Measurements from ENCODE around the gene GPHA2. TPM values are rescaled to one million over a fixed set of nuclear protein-coding genes. Genes with fewer than 3 reads are reported as not detected.
A peak's percentile ranks its signal among the peaks of the same experiment; 100 is the strongest.
"Not testable (repeated sequence)": the region's sequence is repeated elsewhere in the genome, so short reads cannot be mapped to it uniquely, and the experiment has no call there.

Gene GPHA2, protein sequence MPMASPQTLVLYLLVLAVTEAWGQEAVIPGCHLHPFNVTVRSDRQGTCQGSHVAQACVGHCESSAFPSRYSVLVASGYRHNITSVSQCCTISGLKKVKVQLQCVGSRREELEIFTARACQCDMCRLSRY
- not detected in 2 replicates for total RNA-seq

- Histone ChIP-seq H3K79me2 (ENCODE audit: insufficient read depth, low read length) (no peaks in the 10 kb centered on the region), H4K20me1 (ENCODE audit: insufficient read depth, low read length) (no peaks in the 10 kb centered on the region), H3K27me3 (ENCODE audit: insufficient read depth, low read length) (no peaks in the 10 kb centered on the region), H3K4me1 (ENCODE audit: insufficient read depth, low read length) (no peaks in the 10 kb centered on the region), H3K9me3 (ENCODE audit: low read depth, low read length) (no peaks in the 10 kb centered on the region), H2AFZ (ENCODE audit: low read length) (no peak within 1 kb of the TSS), H3K36me3 (ENCODE audit: insufficient read depth, low read length) (peaks cover 33% of the 10 kb centered on the region), H3K27ac (ENCODE audit: low read depth, low read length) (no peak within 1 kb of the TSS), H3K4me2 (ENCODE audit: insufficient read depth, low read length) (no peak within 1 kb of the TSS), H3K4me3 (ENCODE audit: insufficient read depth, low read length) (no peak within 1 kb of the TSS)
- peak; percentile 52 for DNase-seq (ENCODE audit: insufficient read length, low spot score, missing footprints)
- TF ChIP-seq, protein P1, sequence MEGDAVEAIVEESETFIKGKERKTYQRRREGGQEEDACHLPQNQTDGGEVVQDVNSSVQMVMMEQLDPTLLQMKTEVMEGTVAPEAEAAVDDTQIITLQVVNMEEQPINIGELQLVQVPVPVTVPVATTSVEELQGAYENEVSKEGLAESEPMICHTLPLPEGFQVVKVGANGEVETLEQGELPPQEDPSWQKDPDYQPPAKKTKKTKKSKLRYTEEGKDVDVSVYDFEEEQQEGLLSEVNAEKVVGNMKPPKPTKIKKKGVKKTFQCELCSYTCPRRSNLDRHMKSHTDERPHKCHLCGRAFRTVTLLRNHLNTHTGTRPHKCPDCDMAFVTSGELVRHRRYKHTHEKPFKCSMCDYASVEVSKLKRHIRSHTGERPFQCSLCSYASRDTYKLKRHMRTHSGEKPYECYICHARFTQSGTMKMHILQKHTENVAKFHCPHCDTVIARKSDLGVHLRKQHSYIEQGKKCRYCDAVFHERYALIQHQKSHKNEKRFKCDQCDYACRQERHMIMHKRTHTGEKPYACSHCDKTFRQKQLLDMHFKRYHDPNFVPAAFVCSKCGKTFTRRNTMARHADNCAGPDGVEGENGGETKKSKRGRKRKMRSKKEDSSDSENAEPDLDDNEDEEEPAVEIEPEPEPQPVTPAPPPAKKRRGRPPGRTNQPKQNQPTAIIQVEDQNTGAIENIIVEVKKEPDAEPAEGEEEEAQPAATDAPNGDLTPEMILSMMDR (IDR thresholded peaks at IDR 0.05; ENCODE audit: extremely low read depth, low read depth, low read length) = no peak
These were observed at the start of gene GPHA2 for GRCh38 chr11:64935359-64936081. GPHA2 (minus strand) TSS chr11:64935893; CDS start chr11:64935460, 433 bp downstream.

DNA sequence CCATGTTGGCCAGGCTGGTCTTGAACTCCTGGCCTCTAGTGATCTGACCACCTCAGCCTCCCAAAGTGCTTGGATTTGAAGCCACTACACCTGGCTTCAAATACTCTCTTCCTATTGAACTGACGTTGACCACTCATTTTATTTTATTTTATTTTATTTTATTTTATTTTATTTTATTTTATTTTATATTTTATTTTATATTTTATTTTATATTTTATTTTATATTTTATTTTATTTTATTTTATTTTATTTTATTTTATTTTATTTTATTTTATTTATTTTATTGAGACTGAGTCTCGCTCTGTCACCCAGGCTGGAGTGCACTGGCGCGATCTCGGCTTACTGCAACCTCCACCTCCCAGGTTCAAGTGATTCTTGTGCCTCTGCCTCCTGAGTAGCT is 47.6 kb upstream of the GPHA2 start:
- H3K4me1 ChIP-seq (ENCODE audit: insufficient read depth, low read length); H3K4me3 ChIP-seq (ENCODE audit: insufficient read depth, low read length); H3K4me2 ChIP-seq (ENCODE audit: insufficient read depth, low read length); H3K27ac ChIP-seq (ENCODE audit: low read depth, low read length); H4K20me1 ChIP-seq (ENCODE audit: insufficient read depth, low read length); H2AFZ ChIP-seq (ENCODE audit: low read length); DNase-seq (ENCODE audit: insufficient read length, low spot score, missing footprints); H3K79me2 ChIP-seq (ENCODE audit: insufficient read depth, low read length); H3K36me3 ChIP-seq (ENCODE audit: insufficient read depth, low read length); H3K9me3 ChIP-seq (ENCODE audit: low read depth, low read length); H3K27me3 ChIP-seq (ENCODE audit: insufficient read depth, low read length): not testable (repeated sequence)

- Histone ChIP-seq H2AFZ (ENCODE audit: low read length) (no peak overlapping the region), H3K4me3 (ENCODE audit: insufficient read depth, low read length) (no peak overlapping the region), H3K4me2 (ENCODE audit: insufficient read depth, low read length) (no peak overlapping the region), H3K27me3 (ENCODE audit: insufficient read depth, low read length) (peaks cover 2% of the 10 kb centered on the region), H3K4me1 (ENCODE audit: insufficient read depth, low read length) (peaks cover 4% of the 10 kb centered on the region), H3K36me3 (ENCODE audit: insufficient read depth, low read length) (no peaks in the 10 kb centered on the region), H4K20me1 (ENCODE audit: insufficient read depth, low read length) (no peaks in the 10 kb centered on the region), H3K79me2 (ENCODE audit: insufficient read depth, low read length) (no peaks in the 10 kb centered on the region), H3K9me3 (ENCODE audit: low read depth, low read length) (no peaks in the 10 kb centered on the region), H3K27ac (ENCODE audit: low read depth, low read length) (no peak overlapping the region)
- TF ChIP-seq, protein P1 (IDR thresholded peaks at IDR 0.05; ENCODE audit: extremely low read depth, low read depth, low read length) = no peak
- DNase-seq (ENCODE audit: insufficient read length, low spot score, missing footprints) = no peak
These were observed 41.0 kb upstream of the GPHA2 start for GRCh38 chr11:64976651-64977050.

DNA sequence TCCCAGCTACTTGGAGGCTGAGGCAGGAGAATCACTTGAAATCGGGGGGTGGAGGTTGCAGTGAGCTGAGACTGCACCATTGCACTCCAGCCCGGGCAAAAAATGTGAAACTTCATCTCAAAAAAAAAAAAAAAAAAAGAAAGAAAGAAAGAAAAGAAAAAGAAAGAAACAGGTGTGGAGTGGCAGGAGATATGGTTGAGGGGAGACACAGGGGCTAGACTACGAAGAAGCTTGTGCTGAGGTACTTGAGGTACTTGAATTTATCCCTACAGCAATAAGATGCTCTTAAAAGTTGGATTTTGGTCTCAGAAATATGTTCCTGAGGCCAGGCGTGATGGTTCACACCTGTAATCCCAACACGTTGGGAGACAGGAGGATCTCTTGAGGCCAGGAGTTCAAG is 38.4 kb upstream of the GPHA2 start:
- no peak overlapping the region for H2AFZ ChIP-seq (ENCODE audit: low read length)
- no peak for DNase-seq (ENCODE audit: insufficient read length, low spot score, missing footprints)

More for the DNA sequence above, 38.4 kb upstream of the GPHA2 start:
- Histone ChIP-seq H3K9me3 (ENCODE audit: low read depth, low read length) (no peaks in the 10 kb centered on the region), H3K4me1 (ENCODE audit: insufficient read depth, low read length) (peaks cover 4% of the 10 kb centered on the region), H3K4me2 (ENCODE audit: insufficient read depth, low read length) (no peak overlapping the region), H4K20me1 (ENCODE audit: insufficient read depth, low read length) (no peaks in the 10 kb centered on the region), H3K27me3 (ENCODE audit: insufficient read depth, low read length) (no peaks in the 10 kb centered on the region), H3K79me2 (ENCODE audit: insufficient read depth, low read length) (no peaks in the 10 kb centered on the region), H3K27ac (ENCODE audit: low read depth, low read length) (no peak overlapping the region), H3K4me3 (ENCODE audit: insufficient read depth, low read length) (no peak overlapping the region), H3K36me3 (ENCODE audit: insufficient read depth, low read length) (no peaks in the 10 kb centered on the region)
- TF ChIP-seq, protein P1 (IDR thresholded peaks at IDR 0.05; ENCODE audit: extremely low read depth, low read depth, low read length) = no peak

All from osteoblast (primary cell).